Body of pancreas (tissue), 4 donors: ENCODE data around the gene MFSD1.

Experiments used
- CTCF ChIP-seq, 7 experiments: fragments of 450-650 bp in 4 of 7; fragments of 200-600 bp in 3 of 7; sonication (generic) in 3 of 7; IDR thresholded peaks; one replicate each; pipeline ENCODE4 v1.5.1; 2016 to 2019; ENCODE audit warnings: antibody characterized with exemption in 7 of 7
- POLR2A ChIP-seq, 3 donors: fragments of 450-650 bp; IDR thresholded peaks; one replicate each; pipeline ENCODE4 v1.6.1; 2016; ENCODE audit warnings: antibody characterized with exemption in 3 of 3, mild to moderate bottlenecking in 2 of 3

GRCh38 chr3:158819282-158819681 lies 17.4 kb downstream of the MFSD1 start:
- TF ChIP-seq CTCF (IDR thresholded peaks at IDR 0.05) (no peak), POLR2A (IDR thresholded peaks at IDR 0.05) (no peak)
